T-helper 1 cell treated with Interleukin-12 subunit alpha and Interleukin-12 subunit beta and Interleukin-4 antibody, amounts not matched to agents 30 μg/mL and 1 μg/mL, for 36 hours (primary cell): ENCODE measurements around the gene MIR17HG.

Experiments used
- H3K27ac Mint-ChIP-seq: one replicate; pipeline ENCODE4 v1.8.0; 2021; ENCODE audit warnings: mild to moderate bottlenecking, mixed read lengths
- H3K27me3 Mint-ChIP-seq: one replicate; pipeline ENCODE4 v1.8.0; 2021; ENCODE audit warnings: low read depth, mixed read lengths
- H3K36me3 Mint-ChIP-seq: one replicate; pipeline ENCODE4 v1.8.0; 2021; ENCODE audit warnings: low read depth, mixed read lengths
- H3K4me1 Mint-ChIP-seq: one replicate; pipeline ENCODE4 v1.8.0; 2021; ENCODE audit warnings: low read depth, mixed read lengths
- H3K4me3 Mint-ChIP-seq: one replicate; pipeline ENCODE4 v1.8.0; 2021; ENCODE audit warnings: mild to moderate bottlenecking, moderate library complexity, mixed read lengths
- H3K9me3 Mint-ChIP-seq: one replicate; pipeline ENCODE4 v1.8.0; 2021; ENCODE audit warnings: mixed read lengths

The MIR17HG gene

GRCh38 chr13:91353494-91353893 lies 6.0 kb downstream of the MIR17HG start:
- H3K27ac Mint-ChIP-seq = no peak overlapping the region
- peaks cover 63% of the 10 kb centered on the region for H3K36me3 Mint-ChIP-seq
- no peaks in the 10 kb centered on the region for H3K9me3 Mint-ChIP-seq
- no peak overlapping the region for H3K4me3 Mint-ChIP-seq
- H3K4me1 Mint-ChIP-seq = peaks cover 48% of the 10 kb centered on the region
- no peaks in the 10 kb centered on the region for H3K27me3 Mint-ChIP-seq

- Mint-ChIP-seq H3K27ac (no peak overlapping the region), H3K36me3 (peaks cover 51% of the 10 kb centered on the region), H3K4me1 (peaks cover 40% of the 10 kb centered on the region), H3K27me3 (no peaks in the 10 kb centered on the region), H3K4me3 (no peak overlapping the region), H3K9me3 (no peaks in the 10 kb centered on the region)
Measured at GRCh38 chr13:91355099-91355825, 7.8 kb downstream of the MIR17HG start.

DNA sequence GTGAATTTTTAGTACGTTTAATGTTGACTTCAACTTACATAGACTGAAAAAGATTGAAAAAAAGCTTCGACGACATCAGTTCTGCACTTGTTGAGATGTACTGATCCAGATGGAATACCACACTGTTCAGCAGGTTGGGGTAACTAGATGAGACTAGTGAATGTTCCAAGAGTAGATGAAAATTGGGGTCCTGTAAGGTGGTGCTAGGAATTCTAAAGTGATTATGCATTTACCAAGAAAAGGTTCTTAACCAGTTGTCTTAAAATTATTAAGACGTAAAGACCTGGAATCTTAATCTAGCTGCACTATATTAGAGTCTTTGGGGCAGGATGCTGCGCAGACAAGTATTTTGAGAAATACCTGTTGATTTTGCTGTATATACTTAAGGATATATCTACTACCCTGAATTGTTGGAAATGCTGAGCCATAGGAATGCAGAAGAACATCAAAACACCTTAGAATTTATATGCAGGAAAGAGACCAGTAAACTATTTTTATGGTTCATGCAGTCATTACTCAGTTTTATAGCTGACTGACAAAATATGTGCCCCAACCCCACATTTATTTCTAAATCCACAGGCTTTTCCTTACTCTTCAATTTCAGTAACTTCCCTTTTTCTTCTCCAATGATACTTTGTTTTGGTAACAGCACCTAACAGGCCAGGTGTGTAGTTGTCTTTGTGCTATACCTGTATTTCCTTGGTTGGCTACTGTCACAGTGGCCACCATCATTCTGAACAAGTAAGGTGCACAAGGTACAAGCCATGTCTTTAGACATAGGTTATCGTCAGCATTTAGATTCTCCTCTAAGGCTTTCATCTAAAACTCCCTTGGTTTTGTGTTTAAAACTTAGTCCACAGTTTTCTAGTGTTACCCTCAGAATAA lies 8.6 kb downstream of the MIR17HG start:
- Mint-ChIP-seq H3K27ac (no peak overlapping the region), H3K4me1 (peaks cover 32% of the 10 kb centered on the region), H3K36me3 (peaks cover 46% of the 10 kb centered on the region)

GRCh38 chr13:91356919-91357612 lies 9.6 kb downstream of the MIR17HG start:
- H3K27me3 Mint-ChIP-seq = no peaks in the 10 kb centered on the region
- H3K36me3 Mint-ChIP-seq = peaks cover 38% of the 10 kb centered on the region
- peaks cover 23% of the 10 kb centered on the region for H3K4me1 Mint-ChIP-seq
- H3K4me3 Mint-ChIP-seq = no peak overlapping the region
- no peaks in the 10 kb centered on the region for H3K9me3 Mint-ChIP-seq
- H3K27ac Mint-ChIP-seq = no peak overlapping the region

More for the DNA sequence above, 8.6 kb downstream of the MIR17HG start:
- H3K9me3 Mint-ChIP-seq = no peaks in the 10 kb centered on the region
- no peaks in the 10 kb centered on the region for H3K27me3 Mint-ChIP-seq
- no peak overlapping the region for H3K4me3 Mint-ChIP-seq

GRCh38 chr13:91357613-91358386 lies 10.3 kb downstream of the MIR17HG start:
- Mint-ChIP-seq H3K27me3 (no peaks in the 10 kb centered on the region), H3K4me1 (peaks cover 21% of the 10 kb centered on the region), H3K9me3 (no peaks in the 10 kb centered on the region), H3K27ac (no peak overlapping the region), H3K36me3 (peaks cover 36% of the 10 kb centered on the region), H3K4me3 (no peak overlapping the region)

DNA sequence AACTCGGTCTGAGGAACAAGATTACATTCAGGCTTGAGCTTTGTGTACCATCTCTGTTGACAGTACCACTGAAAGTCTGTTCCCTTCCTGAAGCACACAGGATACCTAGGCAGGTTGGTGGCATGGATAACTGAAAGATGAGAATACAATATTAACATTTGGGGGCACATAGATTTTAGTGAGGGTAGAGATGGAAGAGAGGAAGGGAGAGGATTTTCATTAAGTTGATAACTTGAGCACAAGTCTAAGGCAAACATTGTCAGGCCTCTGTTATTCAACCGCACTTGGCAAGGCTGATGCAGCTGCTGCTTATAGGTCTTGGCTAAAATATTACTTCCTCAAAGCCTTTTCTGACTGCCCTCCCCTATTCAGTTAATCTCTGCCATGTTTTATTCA lies 10.9 kb downstream of the MIR17HG start:
- H3K27me3 Mint-ChIP-seq = no peaks in the 10 kb centered on the region
- no peak overlapping the region for H3K4me3 Mint-ChIP-seq
- no peak overlapping the region for H3K27ac Mint-ChIP-seq
- H3K4me1 Mint-ChIP-seq = peaks cover 17% of the 10 kb centered on the region
- H3K36me3 Mint-ChIP-seq = peaks cover 33% of the 10 kb centered on the region
- H3K9me3 Mint-ChIP-seq = no peaks in the 10 kb centered on the region

DNA sequence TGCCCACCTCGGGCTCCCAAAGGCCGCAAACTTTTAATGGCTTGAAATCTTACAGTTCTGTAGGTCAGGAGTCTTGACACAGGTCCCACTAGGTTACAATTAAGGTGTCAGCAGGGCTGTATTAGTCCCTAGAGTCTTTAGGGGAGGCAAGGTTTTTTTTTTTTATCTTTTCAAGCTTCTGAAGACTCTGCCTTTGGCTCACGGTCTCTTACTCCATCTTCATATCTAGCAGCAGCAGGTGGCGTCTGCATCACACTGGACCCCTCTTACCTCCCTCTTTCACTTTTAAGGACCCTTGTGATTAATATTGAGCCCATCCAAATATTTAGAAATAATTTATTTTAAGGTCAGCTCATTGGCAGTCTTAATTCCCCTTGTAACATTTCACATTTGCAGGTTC lies 11.6 kb downstream of the MIR17HG start:
- Mint-ChIP-seq H3K4me3 (no peak overlapping the region), H3K27ac (no peak overlapping the region), H3K36me3 (peaks cover 31% of the 10 kb centered on the region), H3K27me3 (no peaks in the 10 kb centered on the region), H3K4me1 (peaks cover 13% of the 10 kb centered on the region), H3K9me3 (no peaks in the 10 kb centered on the region)

DNA sequence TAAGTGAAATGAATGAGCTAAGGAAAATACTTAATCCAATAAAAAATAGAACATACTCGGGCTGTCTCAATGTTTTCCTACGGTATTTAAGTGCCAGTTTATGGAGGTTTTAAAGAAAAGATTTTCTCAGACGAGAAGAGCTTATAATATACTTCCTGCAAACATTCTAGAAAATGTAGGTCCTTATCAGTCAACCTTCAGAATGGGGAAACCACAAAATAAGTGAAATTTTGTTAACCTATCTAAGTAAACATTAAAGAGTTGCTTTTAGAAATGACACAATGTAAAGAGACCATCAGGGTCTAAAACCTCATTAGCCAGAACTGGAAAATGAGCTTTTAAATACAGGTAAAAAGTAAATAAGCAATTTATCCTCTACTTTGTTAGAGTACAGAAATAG lies 12.1 kb downstream of the MIR17HG start:
- Mint-ChIP-seq H3K27me3 (no peaks in the 10 kb centered on the region), H3K27ac (no peak overlapping the region), H3K4me1 (peaks cover 11% of the 10 kb centered on the region), H3K36me3 (peaks cover 28% of the 10 kb centered on the region), H3K4me3 (no peak overlapping the region), H3K9me3 (no peaks in the 10 kb centered on the region)

DNA sequence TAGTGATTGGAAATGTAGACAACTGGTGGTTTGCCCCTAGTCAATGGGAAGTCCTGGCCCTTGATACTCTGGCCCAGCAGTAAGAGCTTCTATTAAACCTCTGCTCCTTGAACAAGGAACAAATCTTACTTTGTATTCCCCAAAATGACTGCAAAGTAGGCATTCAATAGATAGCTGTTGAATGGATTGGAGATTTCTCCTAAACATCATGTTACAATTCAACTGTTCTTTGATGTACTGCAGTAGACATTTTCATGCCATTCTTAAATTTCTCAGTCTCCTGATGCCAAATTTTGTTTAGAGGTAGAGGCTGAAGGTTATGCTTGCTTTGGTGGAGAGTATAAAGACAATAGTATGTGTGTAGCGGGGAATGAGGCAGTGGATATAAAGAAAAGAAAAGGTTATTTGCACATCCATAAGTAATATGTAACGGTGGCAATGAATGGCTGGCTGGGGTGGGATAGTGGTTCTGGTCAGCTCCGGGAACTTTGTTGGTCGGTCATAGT lies 12.8 kb downstream of the MIR17HG start:
- Mint-ChIP-seq H3K4me3 (no peak overlapping the region), H3K27ac (no peak overlapping the region), H3K9me3 (no peaks in the 10 kb centered on the region), H3K36me3 (peaks cover 23% of the 10 kb centered on the region), H3K4me1 (peaks cover 8% of the 10 kb centered on the region), H3K27me3 (no peaks in the 10 kb centered on the region)

GRCh38 chr13:91361755-91362271 lies 14.3 kb downstream of the MIR17HG start:
- H3K4me1 Mint-ChIP-seq = peaks cover 5% of the 10 kb centered on the region

DNA sequence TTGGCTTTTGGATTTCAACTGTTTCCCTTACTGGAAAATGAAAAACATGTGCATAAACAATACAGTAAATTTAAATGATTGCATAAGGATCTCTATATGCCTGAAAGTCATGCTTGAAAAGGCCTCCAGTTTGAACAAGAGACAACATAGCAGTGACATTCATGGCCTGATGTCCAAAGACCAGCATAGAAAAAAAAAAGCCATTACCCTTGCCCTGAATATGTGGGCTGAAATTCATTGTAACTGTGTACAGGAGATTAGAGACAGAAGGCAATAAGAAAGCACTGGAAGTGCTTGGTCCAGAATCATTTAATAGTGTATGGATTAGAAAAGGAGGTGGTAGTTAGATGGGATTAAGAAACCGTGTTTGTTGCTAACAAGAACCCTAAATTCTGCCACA lies 15.4 kb downstream of the MIR17HG start:
- peaks cover 3% of the 10 kb centered on the region for H3K4me1 Mint-ChIP-seq
- H3K27me3 Mint-ChIP-seq = no peaks in the 10 kb centered on the region
- H3K36me3 Mint-ChIP-seq = peaks cover 14% of the 10 kb centered on the region
- H3K27ac Mint-ChIP-seq = no peak overlapping the region
- no peaks in the 10 kb centered on the region for H3K9me3 Mint-ChIP-seq
- H3K4me3 Mint-ChIP-seq = no peak overlapping the region

More at GRCh38 chr13:91361755-91362271, 14.3 kb downstream of the MIR17HG start:
- Mint-ChIP-seq H3K27ac (no peak overlapping the region), H3K36me3 (peaks cover 16% of the 10 kb centered on the region), H3K4me3 (no peak overlapping the region), H3K9me3 (no peaks in the 10 kb centered on the region), H3K27me3 (no peaks in the 10 kb centered on the region)

GRCh38 chr13:91368101-91368500 lies 20.6 kb downstream of the MIR17HG start:
- H3K27ac Mint-ChIP-seq = no peak overlapping the region
- peaks cover 6% of the 10 kb centered on the region for H3K36me3 Mint-ChIP-seq
- H3K4me1 Mint-ChIP-seq = peaks cover 5% of the 10 kb centered on the region
- H3K4me3 Mint-ChIP-seq = no peak overlapping the region
- no peaks in the 10 kb centered on the region for H3K9me3 Mint-ChIP-seq
- no peaks in the 10 kb centered on the region for H3K27me3 Mint-ChIP-seq

DNA sequence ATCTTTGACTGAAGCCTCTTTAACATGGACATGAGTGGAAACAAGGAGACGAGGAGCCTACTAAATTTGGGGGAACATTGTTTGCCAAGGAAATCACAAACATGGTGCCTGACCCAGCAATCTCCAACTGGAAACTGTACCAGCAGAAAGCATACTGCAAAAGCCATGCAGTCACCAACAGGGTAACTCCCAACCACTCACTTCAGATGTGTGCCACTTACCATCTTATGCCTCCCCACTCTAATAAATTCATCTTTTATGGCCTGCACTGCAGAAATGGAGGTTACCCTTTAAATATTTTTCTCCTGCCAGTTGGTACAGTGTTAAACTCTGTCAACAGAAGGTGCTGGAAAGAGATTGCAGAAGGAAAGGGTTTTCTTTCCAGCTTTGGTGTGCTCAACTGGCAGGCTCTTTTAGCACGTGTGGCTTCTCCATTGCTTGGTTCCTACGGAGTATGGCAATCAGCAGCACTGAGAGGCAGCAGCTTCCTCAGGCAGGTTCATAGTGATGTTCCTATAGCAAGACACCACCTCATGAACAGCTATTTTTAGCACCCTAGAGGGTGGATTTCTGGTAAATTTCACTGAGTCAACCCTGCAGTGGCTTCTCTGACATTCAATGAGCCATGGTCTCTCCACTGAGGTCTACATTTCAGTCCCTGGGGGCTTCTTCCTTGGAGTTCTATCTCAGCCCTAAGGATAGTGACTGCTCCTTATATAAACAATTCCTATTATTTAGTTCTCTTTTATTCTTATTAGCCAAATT lies 21.4 kb downstream of the MIR17HG start:
- Mint-ChIP-seq H3K4me1 (peaks cover 5% of the 10 kb centered on the region), H3K4me3 (no peak overlapping the region), H3K27me3 (no peaks in the 10 kb centered on the region)

More for the DNA sequence above, 21.4 kb downstream of the MIR17HG start:
- Mint-ChIP-seq H3K36me3 (peaks cover 6% of the 10 kb centered on the region), H3K27ac (no peak overlapping the region), H3K9me3 (no peaks in the 10 kb centered on the region)
